CD4-positive, alpha-beta T cell treated with Interleukin-6 for 4 hours (primary cell): ENCODE measurements around the gene PDE10A.
"Not testable (repeated sequence)": the region's sequence is repeated elsewhere in the genome, so short reads cannot be mapped to it uniquely, and the experiment has no call there.

ENCODE experiments used
- DNase-seq: peaks from one replicate; pipeline ENCODE4 v3.0.0-alpha.2; 2020; ENCODE audit warnings: mixed read lengths

PDE10A gene

GRCh38 chr6:165580136-165580535 lies 82.9 kb downstream of the PDE10A start:
- no peak for DNase-seq

- no peak for DNase-seq
Observed at GRCh38 chr6:165579151-165579550, 83.9 kb downstream of the PDE10A start.

- no peak for DNase-seq
Observed at GRCh38 chr6:165577556-165577955, 85.5 kb downstream of the PDE10A start.

GRCh38 chr6:165575158-165575549 lies 87.9 kb downstream of the PDE10A start:
- no peak for DNase-seq

GRCh38 chr6:165574220-165575157 lies 88.6 kb downstream of the PDE10A start:
- no peak for DNase-seq

- no peak for DNase-seq
Observed at GRCh38 chr6:165573671-165574070, 89.4 kb downstream of the PDE10A start.

DNA sequence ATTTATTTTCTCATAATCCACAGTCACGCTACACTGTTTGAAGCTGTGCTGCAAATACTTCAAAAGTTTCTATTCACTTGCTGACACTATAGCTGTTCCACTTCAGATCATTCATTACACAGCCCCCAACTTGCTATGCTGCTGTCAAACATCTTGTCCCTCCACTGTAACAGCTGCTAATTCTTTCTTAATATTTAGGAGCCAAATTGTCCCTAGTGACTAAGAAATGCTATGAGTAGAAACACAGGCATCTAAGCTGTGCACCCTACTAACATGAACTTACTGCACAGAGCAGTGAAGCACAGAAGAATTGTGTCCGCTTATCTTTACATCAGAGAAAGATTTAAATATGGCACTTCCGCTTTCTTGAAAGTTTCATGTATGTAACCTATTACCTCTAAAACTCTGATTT lies 91.3 kb downstream of the PDE10A start:
- DNase-seq, result no peak

GRCh38 chr6:165571068-165571682 lies 91.9 kb downstream of the PDE10A start:
- no peak for DNase-seq

- no peak for DNase-seq
Observed at GRCh38 chr6:165568326-165568725, 94.7 kb downstream of the PDE10A start.

GRCh38 chr6:165566088-165566828 lies 96.8 kb downstream of the PDE10A start:
- no peak for DNase-seq

GRCh38 chr6:165562421-165563090 lies 100.5 kb downstream of the PDE10A start:
- DNase-seq, result no peak

GRCh38 chr6:165559632-165560031 lies 103.4 kb downstream of the PDE10A start:
- DNase-seq, result no peak

- DNase-seq, result not testable (repeated sequence)
Observed at GRCh38 chr6:165558097-165558496, 104.9 kb downstream of the PDE10A start.

- DNase-seq, result no peak
Observed at GRCh38 chr6:165557674-165558073, 105.4 kb downstream of the PDE10A start.

GRCh38 chr6:165556116-165556843 lies 106.8 kb downstream of the PDE10A start:
- no peak for DNase-seq

- DNase-seq, result not testable (repeated sequence)
Observed at GRCh38 chr6:165554644-165555043, 108.4 kb downstream of the PDE10A start.

GRCh38 chr6:165552248-165552736 lies 110.7 kb downstream of the PDE10A start:
- no peak for DNase-seq

DNA sequence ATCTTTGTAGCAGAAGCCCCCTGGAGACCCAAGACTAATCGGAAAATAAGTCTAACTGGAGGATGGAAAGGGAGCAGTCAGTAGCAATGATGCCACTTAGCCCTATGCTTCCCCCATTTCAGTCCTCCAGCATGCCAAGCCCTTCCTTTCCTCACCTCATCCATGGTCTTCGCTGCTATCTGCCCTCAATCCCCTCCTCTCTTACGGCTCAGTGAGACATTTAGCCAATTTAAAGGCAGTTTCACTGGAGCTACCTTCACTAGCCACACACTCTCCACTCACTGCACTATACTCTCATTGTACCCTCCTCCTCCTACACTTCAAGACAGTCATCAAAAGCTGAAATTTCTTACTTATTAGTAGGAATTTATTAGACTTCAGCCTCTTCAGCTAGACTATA lies 111.2 kb downstream of the PDE10A start:
- no peak for DNase-seq

DNA sequence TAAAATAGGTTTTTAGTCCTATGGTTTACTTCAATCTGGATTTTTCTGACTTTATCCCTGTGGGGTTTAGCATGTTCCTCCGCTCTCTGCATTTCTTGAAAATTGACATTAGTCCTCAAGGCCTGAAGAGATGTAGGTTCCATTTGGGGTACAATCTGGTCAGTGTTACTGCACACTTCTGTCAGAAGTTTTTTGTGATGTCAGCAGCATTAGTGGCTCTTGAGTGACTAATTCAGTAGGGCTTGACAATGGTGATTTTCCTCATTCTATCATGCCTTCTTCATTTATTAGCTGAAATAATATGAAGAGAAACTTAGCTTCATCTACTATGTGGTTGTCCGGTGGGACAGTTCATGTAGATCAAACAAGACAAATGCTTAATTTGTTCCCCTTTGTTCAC lies 114.6 kb downstream of the PDE10A start:
- no peak for DNase-seq

DNA sequence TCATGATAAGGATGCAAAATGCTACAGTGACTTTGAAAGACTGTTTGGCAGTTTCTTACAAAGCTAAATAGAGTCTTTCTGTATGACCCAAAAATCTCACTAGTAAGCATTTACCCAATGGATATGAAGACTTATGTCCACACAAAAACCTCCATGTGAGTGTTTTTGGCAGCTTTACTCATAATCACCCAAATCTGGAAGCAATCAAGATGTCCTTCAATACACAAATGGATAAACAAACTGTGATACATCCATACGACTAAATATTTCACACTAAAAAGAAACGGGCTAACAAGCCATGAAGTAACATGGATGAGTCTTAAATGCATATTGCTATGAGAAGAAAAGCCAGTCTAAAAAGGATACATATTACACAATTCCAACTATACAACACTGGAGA lies 117.2 kb downstream of the PDE10A start:
- DNase-seq, result no peak

GRCh38 chr6:165543781-165544180 lies 119.3 kb downstream of the PDE10A start:
- no peak for DNase-seq

- no peak for DNase-seq
Observed at GRCh38 chr6:165536911-165537310, 126.1 kb downstream of the PDE10A start.
